Subcutaneous adipose tissue (tissue), 4 donors: ENCODE data around the gene CD101. TPM values are rescaled to one million over a fixed set of nuclear protein-coding genes. Genes with fewer than 3 reads are reported as not detected.

Source experiments
- total RNA-seq, 4 donors: library from RNA; depleted of rRNA; stranded (reverse); fragments of >200 nt; gene quantifications; one replicate each; pipeline ENCODE4 v1.1.0, GENCODE V29; 2016
- TF ChIP-seq, protein P1 (sequence below): fragments of 450-650 bp; IDR thresholded peaks from one replicate; pipeline ENCODE4 v1.5.1; 2016; ENCODE audit warnings: low read depth, mild to moderate bottlenecking, control low read depth, antibody characterized with exemption, moderate library complexity

The CD101 gene
- total RNA-seq, 4 donors from 2014 or later = 0.49 to 0.51 TPM; not detected in 2

DNA sequence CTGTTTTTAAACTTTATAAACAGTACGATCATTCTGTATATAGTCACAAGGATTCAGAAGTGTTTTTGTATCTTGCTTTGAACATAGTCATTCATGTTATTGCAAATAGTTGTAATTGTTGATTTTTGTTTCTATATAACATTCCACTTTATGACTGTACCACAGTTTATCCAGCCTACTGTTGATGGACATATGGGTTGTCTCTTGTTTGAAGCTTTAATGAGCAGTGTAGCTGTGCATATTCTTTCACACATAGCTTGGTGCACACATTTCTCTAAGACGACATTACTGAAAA lies 6.1 kb downstream of the CD101 start:
- TF ChIP-seq, protein P1, sequence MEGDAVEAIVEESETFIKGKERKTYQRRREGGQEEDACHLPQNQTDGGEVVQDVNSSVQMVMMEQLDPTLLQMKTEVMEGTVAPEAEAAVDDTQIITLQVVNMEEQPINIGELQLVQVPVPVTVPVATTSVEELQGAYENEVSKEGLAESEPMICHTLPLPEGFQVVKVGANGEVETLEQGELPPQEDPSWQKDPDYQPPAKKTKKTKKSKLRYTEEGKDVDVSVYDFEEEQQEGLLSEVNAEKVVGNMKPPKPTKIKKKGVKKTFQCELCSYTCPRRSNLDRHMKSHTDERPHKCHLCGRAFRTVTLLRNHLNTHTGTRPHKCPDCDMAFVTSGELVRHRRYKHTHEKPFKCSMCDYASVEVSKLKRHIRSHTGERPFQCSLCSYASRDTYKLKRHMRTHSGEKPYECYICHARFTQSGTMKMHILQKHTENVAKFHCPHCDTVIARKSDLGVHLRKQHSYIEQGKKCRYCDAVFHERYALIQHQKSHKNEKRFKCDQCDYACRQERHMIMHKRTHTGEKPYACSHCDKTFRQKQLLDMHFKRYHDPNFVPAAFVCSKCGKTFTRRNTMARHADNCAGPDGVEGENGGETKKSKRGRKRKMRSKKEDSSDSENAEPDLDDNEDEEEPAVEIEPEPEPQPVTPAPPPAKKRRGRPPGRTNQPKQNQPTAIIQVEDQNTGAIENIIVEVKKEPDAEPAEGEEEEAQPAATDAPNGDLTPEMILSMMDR = no peak

DNA sequence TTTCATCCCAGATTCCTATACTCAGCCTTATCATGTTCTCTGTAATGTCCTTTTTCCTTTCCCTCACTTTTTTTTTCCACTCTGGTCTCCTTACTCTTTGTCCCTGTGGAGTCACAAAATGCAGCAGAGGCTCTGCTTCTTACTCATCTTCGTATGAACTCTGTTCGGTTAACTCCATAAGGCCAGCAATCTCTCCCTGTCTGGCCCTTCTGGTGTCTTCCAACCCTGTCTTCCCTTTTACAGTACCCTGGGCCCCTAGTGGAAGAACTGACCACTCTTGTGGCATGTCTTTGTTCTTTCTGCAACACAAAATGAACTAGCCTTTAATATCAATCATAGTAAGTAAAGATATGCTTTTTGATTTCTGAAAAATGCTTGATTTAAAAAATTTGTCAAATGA lies 7.1 kb downstream of the CD101 start:
- TF ChIP-seq, protein P1 = no peak

DNA sequence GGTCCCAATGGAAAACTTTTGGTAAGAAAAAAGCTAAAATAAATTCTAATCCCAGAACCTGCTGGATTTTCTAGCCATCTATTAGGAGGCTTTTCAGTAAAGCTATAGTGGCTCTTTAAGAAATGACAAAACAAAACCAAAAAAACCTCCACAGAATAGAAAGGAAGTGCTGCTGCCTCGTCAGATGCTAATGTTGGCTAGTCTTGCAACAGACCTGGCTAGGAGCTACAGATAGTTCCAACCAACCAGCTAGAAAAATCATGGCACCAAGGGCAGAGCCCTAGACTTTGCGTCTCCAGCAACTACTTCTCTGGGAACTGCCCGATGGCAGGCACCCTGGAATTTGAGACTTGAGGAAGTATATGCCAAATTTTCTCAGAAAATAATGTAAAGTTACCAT lies 7.6 kb downstream of the CD101 start:
- TF ChIP-seq, protein P1 = no peak

DNA sequence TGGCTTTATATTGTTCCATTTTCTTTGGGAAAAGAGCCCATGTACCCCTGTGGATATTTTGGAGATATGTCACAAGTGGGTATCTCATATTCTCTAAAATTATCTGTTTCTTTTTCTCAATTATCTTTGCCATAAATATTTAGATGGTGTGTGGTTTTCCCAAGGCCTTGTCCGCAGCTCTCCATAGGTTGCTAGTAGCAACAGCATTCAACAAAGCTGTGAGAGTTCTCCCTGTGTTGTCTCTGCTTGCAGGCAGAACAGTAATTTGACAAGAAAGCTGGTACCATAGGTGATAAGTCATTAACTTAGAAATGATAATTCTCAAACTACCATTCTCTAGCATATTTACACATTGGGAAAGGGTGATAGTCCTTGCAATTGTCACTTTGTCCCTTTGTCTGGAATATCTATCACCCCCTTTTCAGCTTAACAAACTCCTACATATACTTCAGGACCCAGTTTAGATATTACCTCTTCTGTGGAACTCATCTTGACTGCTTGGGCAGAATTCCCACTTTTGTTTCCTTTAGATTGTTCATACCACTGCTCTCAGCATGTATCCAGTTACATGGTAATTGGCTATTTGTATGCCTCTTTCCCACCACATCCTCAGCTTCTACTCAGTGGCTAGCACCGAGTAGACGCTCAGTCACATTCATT lies 8.9 kb downstream of the CD101 start:
- TF ChIP-seq, protein P1 = no peak

DNA sequence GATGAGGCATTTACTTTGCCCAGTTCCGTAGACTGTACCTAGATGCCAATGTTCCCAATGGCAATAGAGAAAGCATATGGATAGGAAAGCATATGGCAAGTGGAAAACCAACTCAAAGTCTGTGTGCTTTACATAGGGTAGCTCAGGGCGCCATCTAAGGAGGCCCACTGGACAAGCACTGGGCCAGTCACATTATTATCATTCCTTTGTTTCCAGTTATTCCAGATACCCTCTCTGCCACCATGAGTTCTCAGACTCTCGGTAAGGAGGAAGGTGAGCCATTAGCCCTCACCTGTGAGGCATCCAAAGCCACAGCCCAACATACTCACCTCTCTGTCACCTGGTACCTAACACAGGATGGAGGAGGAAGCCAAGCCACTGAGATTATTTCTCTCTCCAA lies 9.8 kb downstream of the CD101 start:
- TF ChIP-seq, protein P1 = no peak

DNA sequence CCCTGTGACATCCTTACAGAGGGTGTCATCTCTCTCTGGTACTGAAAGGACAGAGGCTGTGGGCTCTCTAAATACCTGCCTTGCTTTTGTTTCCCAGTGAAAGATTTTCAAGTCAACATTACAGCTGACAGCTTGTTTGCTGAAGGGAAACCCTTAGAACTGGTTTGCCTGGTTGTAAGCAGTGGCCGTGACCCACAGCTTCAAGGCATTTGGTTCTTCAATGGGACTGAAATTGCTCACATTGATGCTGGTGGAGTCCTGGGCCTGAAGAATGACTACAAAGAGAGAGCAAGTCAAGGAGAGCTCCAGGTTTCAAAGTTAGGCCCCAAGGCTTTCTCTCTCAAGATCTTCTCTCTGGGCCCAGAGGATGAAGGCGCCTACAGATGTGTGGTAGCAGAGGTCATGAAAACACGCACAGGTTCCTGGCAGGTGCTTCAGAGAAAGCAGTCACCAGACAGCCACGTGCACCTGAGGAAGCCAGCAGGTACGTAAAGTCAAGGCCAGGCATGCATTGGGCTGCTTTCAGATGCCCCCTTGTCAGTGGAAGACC lies 11.8 kb downstream of the CD101 start:
- TF ChIP-seq, protein P1 = no peak

DNA sequence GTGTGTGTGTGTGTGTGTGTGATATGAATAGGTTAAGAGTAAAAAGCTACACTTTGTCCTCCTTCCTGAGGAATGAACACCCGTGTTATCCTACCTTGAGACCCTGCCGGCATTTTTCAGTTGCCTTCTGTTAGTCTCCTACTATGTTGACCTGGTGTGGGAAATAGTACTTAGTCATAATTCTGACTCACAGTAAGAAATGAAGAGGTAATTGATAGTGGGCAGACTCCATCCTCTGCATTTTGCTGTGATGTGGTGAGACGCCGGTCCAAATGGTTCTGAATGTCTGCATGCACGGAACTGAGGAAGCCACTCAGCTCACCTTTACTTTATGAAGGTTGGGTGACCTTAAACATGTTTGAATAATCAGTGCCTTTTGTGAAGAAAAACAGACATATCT lies 12.6 kb downstream of the CD101 start:
- TF ChIP-seq, protein P1 = no peak
